GM19395 (cell line): ENCODE measurements around the gene SLC33A1.
"Not testable (repeated sequence)": the region's sequence is repeated elsewhere in the genome, so short reads cannot be mapped to it uniquely, and the experiment has no call there.

Experiments
- ATAC-seq: cut with Tn5 transposase; IDR thresholded peaks from one replicate; pipeline ENCODE4 v1.9.1; 2021; ENCODE audit warnings: mild to moderate bottlenecking, moderate library complexity; ENCODE audit not compliant: unreplicated experiment

The SLC33A1 gene

DNA sequence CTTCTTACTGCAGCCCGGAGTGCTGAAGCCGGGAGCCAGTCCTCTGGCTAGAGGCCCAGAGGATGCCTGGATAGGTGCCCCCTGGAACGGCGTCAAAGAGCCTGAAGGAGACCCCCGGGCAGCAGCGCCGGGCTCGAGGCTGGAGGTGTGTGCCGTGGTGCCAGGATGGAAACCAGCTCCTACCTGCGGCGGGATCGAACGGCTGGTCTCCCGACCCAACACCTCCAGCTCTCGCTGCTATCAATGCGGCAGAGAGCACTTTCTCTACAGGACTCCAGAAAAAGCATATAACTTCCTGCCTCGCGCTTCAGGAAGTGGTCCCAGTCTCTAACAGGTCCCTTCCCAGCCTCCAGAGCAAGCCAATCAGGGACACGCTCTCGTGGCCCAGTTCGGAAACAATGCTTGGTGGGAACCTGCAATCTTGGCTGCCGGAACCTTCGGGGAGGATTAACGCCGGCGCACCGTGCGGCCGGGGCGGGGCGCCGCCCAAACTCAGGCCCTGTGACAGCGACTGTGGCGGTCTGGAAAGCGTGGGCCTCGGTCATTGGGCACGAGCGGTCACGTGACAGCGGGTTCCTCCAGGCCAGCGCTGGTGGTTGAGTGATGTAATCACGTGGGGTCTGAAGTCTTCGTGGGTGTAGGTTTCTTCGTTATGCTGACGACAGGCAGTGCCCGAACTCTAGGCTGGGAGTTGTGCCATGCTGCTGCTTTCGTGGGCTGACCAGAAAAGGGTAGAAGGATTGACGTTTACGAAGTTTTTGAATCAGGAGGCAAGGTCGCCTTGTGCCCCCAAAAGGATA, at the start of gene SLC33A1:
Gene SLC33A1 (minus strand): TSS at position 287 of the 800 bp plus-strand sequence. CDS start 430 bp downstream, outside the sequence.
- ATAC-seq: peak; percentile 96

DNA sequence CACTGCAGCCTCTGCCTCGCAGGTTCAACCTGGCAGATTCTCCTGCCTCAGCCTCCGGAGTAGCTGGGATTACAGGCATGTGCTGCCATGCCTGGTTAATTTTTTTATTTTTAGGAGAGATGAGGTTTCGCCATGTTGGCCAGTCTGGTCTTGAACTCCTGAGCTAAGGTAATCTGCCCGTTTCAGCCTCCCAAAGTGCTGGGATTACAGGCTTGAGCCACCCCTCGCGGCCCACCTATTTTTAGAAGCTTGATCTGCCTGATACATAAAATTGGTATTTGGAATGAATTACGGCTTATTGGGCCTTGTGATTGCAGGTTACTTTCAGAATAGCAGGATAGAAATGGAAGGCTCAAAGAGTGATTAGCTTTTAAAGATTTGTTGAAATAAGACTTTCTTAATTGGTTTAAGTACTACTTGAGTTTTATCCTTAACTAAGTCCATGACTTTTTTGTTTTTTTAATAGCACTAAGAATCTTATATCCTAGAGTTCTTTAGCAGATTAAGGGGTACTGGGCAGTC, 41.2 kb upstream of the SLC33A1 start:
- no peak for ATAC-seq

DNA sequence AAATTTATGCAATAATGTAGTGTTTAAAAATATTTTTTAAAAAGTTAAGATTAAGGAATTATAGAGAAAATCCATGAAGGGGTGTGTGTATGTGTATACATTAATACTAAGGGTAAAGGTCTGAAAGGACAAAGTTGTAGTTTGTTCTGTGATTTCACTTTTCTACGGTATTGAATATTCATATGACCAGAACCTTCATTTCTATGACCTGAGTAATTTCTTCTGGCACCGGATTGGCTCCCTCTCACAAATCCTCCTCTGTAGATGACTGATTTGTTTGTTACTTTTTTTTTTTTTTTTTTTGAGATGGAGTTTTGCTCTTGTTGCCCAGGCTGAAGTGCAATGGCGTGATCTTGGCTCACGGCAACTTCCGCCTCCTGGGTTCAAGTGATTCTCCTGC, 37.1 kb upstream of the SLC33A1 start:
- no peak for ATAC-seq

DNA sequence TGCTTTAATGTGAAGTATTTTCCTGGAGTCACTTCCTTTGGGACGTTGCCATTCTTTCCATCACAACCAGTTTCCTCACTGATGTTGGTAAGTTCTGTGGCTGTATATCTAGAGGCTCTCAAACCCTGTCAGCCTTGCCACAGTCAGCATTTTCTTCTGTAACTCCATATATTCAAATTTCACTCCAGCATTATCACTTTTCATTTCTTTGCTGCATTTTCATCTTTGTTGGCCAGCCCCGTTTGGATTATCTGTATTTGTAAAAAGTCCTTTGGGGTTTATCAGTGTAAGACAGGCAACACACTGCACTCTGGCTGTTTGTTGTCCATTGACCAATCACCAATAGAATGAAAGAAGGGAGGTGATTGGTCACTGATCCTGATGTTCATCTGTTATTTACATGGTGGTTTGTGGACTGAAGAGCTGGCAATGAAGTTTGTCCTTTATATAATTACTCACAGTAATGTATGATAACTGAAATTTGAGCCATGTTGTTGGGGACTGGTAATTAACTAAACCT, 36.5 kb upstream of the SLC33A1 start:
- no peak for ATAC-seq

DNA sequence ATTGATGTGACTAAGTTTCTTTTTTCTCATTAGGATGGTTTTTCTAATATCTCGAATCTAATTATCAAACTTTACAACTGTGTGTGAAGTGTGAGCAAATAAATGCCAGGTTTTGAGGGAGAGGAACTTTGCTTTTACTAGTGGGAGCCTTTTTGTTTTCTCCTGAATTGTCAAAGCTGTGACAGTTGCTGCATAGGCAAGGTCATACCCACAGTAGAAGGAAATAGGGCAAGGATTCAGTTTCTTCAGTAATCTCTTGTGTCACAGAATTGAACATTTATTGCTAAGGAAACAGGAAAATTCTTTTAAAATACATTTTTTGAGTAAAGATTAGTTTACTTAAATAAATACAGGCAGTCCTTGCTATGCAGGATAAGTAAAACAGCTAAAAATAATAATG, 35.7 kb upstream of the SLC33A1 start:
- ATAC-seq: no peak

DNA sequence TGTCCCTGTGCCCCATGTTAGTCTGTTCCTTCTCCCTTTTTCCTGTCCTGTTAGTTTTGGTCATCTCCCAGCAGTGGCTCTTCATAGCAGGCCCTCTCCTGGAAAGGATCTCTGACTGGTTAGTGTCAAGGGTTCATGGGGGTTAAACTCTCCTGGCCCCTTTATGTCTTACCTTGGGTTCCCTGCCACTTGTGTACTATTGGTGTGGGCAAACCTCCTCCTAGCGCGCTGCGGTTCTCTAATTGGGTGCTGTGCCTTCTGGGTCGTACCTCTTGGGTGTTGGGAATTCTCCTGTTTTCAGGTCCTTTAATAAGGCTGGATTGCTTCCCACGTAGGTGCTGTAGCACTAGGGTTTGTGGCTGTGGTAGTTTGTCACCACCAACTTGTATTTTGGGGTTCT, 35.0 kb upstream of the SLC33A1 start:
- no peak for ATAC-seq

DNA sequence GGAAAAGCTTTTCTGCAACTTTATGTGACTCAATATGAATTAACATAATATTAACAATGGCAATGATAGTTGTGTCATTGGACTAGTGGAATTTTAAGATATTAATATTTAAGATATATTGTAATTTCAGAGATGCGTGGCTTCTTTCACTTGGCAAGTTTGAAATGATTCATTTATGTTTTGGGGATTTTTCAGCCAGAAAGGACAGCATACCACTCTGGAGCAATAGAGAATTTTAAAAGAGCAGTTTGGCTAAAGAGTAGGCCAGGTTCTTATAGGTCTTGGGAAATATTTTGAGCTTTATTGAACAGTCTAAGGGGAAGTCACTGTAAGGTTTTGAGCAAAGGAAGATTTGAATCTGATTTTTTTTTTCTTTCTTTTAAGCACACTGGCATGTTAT, 32.7 kb upstream of the SLC33A1 start:
- no peak for ATAC-seq

DNA sequence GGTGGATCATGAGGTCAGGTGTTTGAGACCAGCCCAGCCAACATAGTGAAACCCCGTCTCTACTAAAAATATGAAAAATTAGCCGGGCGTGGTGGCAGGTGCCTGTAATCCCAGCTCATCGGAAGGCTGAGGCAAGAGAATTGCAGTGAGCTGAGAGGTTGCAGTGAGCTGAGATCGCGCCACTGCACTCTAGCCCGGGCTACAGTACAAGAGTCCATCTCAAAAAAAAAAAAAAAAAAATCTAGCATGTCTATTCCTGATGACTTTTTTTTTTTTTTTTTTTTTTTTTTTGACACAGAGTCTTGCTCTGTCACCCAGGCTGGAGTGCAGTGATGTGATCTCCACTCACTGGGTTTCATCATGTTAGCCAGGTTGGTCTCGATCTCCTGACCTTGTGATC, 32.1 kb upstream of the SLC33A1 start:
- ATAC-seq: not testable (repeated sequence)

DNA sequence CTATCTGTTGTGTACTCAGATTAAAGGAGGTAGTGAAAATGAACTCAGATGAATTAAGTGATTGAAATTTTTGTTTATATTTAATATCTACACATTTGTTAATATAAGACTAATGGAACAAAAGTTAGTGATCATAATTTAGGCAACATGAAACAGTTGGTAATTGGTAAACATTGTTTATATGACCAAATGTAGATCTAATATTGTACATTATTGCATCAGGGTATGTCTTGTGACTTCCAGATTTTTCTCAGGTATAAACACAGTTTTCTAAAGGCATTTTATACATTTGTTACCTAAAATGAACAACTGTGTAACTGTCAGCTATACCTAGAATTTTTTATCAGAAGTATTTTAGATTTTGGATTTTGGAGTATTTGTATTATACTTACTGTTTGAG, 31.1 kb upstream of the SLC33A1 start:
- ATAC-seq: no peak

DNA sequence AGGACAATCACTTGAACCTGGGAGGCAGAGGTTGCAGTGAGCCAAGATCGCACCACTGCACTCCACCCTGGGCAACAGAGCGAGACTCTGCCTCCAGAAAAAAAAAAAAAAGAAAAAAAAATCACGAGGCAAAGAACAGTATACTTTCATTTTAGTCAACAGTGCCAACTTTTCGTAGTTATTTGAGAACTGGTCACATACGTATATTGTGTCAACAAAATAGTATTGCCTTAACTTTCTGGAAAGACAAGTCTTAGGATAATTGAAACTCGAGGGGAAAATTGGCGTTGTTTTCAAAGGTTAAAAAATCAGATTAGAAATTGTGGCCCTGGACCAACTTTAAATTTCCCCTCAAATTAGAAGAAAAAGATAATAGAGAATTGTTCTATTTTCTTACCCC, 30.1 kb upstream of the SLC33A1 start:
- no peak for ATAC-seq

DNA sequence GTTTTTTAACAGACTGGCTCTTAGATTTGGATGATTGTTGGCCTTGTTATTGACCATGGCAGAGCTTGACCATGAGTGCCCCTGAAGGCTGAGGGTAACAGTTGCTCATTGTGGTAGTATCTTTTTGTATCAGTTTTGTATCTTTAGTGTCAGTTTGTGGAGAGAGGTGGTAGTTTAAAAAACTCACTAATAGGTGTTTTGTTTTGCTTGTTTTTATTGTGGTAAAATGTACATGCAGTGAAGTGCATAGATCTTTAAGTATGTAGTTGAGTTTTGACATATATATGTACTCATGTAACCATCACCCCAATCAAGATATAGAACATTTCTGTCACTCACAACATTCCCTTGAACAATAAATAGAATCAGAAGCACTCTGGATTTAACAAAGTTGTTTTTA, 26.1 kb upstream of the SLC33A1 start:
- ATAC-seq: no peak

DNA sequence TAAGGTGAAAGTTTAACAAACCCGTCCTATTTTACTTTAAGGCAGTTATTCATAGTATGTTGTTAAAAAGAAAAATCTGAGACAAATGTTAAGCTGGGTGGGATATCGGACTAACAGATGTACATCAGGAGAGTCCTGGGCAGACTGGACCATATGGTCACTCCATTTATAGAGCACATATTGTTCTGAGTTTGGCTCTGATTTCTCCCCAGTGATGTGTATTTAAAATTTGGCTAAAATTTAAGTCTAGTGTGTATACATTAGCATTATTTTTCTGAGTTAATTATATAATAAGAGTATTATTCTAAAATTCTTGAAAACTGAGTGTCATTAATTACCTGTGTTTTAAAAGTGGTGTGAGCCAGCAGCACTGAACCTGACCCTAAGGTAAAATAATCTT, 22.3 kb upstream of the SLC33A1 start:
- ATAC-seq: no peak

DNA sequence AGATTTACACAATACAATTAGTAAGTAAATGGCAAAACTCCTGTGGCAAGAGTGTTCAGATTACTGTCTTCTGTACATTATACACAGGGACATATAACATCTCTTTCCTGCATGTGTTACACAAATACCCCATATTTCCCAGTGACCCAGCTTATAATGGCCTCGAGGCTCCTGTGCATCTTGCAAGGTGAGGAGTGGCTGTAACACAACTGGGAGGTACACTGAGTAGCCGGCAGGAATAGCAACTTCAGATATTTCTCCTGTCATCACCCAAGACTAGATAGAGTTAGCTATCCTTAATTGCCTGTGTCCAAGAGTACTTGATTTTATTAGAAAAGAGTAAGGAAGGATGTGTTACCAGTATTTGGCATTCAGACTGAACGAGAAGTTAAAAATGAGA, 21.8 kb upstream of the SLC33A1 start:
- no peak for ATAC-seq

DNA sequence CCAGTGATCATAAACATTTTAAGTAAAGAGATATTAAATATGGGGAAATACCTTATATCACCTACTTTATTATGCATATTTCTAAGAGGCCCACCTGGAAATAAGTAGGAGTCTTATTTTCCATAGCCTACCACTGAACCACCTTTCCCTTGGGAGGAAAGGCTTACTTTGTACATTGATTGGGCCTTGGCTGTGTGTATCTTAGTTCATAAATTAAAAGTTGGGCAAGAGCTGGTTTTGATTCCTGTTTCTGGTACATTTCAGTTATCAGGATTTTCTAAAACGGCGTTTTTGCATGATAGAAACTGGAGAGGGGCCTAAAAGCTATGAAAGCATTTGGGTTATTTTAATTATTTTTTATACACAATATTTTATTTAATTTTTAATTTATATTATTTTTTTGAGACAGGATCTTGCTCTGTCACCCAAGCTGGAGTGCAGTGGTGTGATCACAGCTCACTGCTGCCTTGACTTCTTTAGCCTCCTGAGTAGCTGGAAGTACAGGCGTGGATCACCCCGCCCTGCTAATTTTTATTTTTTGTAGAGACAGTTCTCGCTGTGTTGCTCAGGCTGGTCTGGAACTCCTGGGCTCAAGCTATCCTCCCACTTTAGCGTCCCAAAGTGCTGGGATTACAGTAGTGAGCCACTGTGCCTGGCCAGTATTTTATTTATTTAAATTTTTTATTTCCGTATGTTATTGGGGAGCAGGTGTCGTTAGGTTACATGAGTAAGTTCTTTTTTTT, 18.8 kb upstream of the SLC33A1 start:
- no peak for ATAC-seq

DNA sequence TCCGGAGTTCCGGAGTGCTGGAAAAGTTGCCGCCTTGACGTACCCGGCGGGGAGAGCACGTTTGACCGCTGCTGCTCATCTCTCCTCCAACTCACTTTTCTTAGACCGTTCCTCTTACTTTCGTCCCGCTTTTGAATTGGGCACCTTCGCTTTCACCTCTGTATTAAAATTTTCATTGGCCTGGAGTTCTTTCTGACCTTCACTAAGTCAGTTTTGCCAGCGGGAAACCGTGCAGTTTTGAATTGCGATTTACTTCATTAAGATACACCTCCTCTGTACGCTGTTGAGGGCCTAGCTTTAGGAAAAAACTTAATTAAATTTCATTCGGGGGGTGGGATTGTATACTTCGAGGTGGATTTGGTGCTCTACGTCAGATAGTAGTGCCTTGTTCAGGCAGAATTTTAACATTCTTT, 17.5 kb upstream of the SLC33A1 start:
- ATAC-seq: peak; percentile 13

DNA sequence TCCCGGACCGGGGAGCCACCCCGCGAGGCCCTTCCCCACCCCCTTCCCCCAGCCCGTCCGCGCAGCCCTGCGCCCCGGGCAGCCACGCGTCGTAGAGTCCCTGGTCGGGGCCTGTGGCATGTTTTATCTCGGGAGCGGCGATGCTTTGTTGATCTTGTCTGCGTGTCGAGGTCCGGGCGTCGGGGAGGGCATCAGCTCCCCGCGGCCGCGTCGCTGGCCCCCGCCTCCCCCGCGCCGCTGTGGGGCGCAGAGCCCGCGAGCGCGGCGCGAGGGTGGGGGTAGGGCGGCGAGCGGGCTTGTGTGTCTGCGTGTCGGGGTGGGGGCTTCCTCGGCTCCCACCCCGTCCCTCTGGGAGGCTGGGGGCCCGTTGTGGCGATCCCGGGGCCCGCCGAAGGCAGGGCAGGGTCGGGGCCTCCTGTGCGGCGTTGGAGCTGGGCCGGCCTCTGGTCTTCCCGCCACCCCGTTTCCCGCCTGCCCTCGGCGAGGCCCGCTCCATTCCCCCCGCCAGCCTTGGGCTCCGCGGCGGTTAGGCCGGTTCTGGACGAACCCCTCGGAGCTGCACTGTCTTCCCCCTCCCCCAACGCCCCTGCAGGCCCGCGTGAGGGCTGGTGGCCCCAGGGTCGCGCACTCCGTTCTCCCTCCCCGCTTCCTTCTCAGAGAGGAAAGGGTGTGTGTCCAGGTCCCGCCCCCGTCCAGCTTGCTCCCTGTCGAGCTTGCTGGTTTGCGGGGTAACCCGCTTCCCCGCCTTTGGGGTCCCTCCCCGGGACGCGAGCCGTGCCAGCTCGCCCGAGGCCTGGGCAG, 16.9 kb upstream of the SLC33A1 start:
- ATAC-seq: peak; percentile 38

DNA sequence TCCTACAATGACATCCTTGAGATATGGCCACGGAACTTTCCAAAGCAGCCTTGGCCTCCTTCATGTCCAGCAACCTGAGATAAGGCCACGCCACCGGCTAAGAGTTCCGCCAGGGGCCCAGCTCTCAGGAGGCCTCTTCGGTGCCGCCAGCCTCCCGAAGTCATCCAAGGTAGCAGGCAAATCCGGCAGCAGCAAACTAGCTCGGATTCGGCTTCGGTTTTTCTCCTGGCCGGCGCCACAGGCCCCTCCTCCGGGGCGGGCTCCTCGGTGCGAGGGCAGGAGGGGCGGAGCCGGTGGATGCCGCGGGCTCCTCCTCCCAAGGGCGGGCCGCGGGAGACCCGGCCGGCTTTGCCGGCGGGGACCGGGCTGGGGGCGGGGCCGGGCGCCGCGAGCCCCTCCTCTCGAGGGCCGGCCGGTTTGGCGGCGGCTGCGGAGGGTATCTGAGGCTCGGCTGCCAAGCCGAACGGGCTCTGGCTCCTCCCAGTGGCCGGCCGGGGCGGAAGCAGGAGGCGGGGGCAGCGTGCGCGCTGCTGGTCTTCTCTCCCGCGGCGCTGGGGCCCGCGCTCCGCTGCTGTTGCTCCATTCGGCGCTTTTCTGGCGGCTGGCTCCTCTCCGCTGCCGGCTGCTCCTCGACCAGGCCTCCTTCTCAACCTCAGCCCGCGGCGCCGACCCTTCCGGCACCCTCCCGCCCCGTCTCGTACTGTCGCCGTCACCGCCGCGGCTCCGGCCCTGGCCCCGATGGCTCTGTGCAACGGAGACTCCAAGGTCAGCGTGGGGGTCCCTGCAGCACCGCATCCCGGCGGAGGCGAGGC, 16.1 kb upstream of the SLC33A1 start, which contains the start of gene GMPS:
Gene GMPS (plus strand): TSS at position 518 of the 812 bp plus-strand sequence. CDS start 221 bp downstream, at position 739.
- peak; percentile 88 for ATAC-seq

DNA sequence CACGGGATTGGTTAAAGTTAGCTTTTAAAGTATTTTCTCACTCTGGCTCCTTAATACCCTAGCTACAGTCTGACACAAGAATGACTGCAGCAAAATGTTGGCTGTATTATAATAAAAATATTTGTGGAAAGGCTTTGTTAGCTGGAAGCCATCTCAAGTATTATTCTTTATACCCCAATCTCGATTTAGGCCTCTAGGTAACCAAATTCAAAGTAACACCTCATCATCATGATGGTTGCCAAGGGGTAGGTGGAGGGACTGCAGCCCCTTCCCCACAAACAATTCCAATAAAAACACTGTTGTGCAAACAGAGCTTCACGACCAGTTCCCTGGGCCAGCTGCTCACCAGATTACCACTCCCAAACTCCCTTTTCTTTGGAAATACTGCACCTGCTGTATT, 15.5 kb upstream of the SLC33A1 start:
- peak; percentile 0 for ATAC-seq

DNA sequence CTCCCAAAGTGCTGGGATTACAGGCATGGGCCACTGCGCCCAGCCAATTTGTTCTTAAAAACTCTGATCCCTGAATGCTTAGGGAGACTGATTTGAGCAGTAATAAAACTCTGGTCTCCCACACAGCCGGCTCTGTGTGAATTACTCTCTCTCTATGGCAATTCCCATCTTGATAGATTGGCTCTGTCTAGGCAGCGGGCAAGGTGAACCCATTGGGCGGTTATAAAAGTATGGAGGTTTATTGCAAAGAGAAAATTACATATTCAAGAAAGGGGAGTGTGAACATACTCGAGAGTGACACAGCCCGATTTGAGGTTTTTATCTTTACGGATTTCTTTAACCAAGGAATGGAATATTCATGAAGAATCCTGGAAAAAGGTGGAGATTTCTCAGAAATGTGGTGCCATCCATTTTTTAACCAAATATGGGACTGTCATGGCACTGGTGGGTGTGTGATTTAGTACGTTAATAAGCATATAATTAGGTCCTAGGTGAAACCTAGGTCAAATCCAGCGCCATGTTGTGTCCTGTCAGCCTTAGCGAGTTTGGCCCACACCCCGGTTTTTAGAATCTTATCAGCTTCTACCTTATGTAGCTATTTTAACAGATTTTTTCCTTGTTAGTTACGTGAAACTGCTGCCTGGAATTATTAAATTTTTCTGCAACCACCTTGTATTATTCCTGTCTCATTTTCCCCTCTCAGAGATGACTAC, 9.0 kb upstream of the SLC33A1 start:
- ATAC-seq: no peak
